Neural cell (in vitro differentiated cells): ENCODE measurements around the gene DNAJB1. TPM values are rescaled to one million over a fixed set of nuclear protein-coding genes. Genes with fewer than 3 reads are reported as not detected.

Source experiments
- H2AFZ ChIP-seq: fragments of 200-600, 300-800 bp; sonication (generic), shearing (Covaris generic); 2 replicates; pipeline ENCODE4 v1.6.0; 2014; ENCODE audit warnings: low read depth, mild to moderate bottlenecking, antibody characterized with exemption, low read length, moderate library complexity
- H3F3A ChIP-seq: fragments of 200-600 bp; shearing (Covaris generic); 2 replicates; pipeline ENCODE4 v1.6.1; 2016; ENCODE audit warnings: mild to moderate bottlenecking, moderate library complexity, mixed read lengths, antibody characterized with exemption, low read length; ENCODE audit not compliant: insufficient read depth, poor library complexity, severe bottlenecking
- H3K27ac ChIP-seq: fragments of 200-600, 300-800 bp; sonication (generic), shearing (Covaris generic); 2 replicates; pipeline ENCODE4 v1.5.1; 2014; ENCODE audit warnings: mild to moderate bottlenecking, low read length, moderate library complexity
- H3K27me3 ChIP-seq: fragments of 300-800, 200-600 bp; sonication (generic), shearing (Covaris generic); 2 replicates; pipeline ENCODE4 v1.6.0; 2014; ENCODE audit warnings: mild to moderate bottlenecking, low read depth, low read length, moderate library complexity; ENCODE audit not compliant: insufficient read depth
- H3K36me3 ChIP-seq: fragments of 300-800, 200-600 bp; sonication (generic), shearing (Covaris generic); 2 replicates; pipeline ENCODE4 v1.5.1; 2014; ENCODE audit warnings: mild to moderate bottlenecking, antibody characterized with exemption, low read length, moderate library complexity; ENCODE audit not compliant: insufficient read depth
- H3K4me2 ChIP-seq: fragments of 300-800, 200-600 bp; sonication (generic), shearing (Covaris generic); 2 replicates; pipeline ENCODE4 v1.6.0; 2014; ENCODE audit warnings: mild to moderate bottlenecking, low read length
- H3K4me3 ChIP-seq: fragments of 300-800, 200-600 bp; sonication (generic), shearing (Covaris generic); 2 replicates; pipeline ENCODE4 v1.5.1; 2014; ENCODE audit warnings: mild to moderate bottlenecking, low read length, moderate library complexity
- H3K79me2 ChIP-seq: fragments of 200-600 bp; shearing (Covaris generic); replicated peaks from 2 replicates; pipeline ENCODE4 v1.6.0; 2014; ENCODE audit warnings: mild to moderate bottlenecking, low read length, moderate library complexity; ENCODE audit not compliant: insufficient read depth
- H3K9ac ChIP-seq: fragments of 300-800, 200-600 bp; sonication (generic), shearing (Covaris generic); 2 replicates; pipeline ENCODE4 v1.6.1; 2016; ENCODE audit warnings: mild to moderate bottlenecking, low read length, mixed read lengths
- H3K9me2 ChIP-seq: fragments of 200-600 bp; shearing (Covaris generic); 2 replicates; pipeline ENCODE4 v1.6.1; 2016; ENCODE audit warnings: mild to moderate bottlenecking, low read length, mixed read lengths; ENCODE audit not compliant: insufficient read depth
- H3K9me3 ChIP-seq: fragments of 200-600, 300-800 bp; sonication (generic), shearing (Covaris generic); 2 replicates; pipeline ENCODE4 v1.6.1; 2016; ENCODE audit warnings: mild to moderate bottlenecking, mixed run types, low read length, moderate library complexity, mixed read lengths
- H4K20me1 ChIP-seq: fragments of 200-600 bp; shearing (Covaris generic); 2 replicates; pipeline ENCODE4 v1.6.1; 2016; ENCODE audit warnings: mild to moderate bottlenecking, mixed run types; ENCODE audit not compliant: insufficient read depth
- CTCF ChIP-seq: fragments of 450-650 bp; IDR thresholded peaks from 2 replicates; pipeline ENCODE4 v1.5.1; 2014; ENCODE audit warnings: antibody characterized with exemption, mild to moderate bottlenecking, moderate library complexity; ENCODE audit not compliant: poor library complexity, severe bottlenecking
- EP300 ChIP-seq: fragments of 450-650 bp; conservative IDR thresholded peaks from 2 replicates; pipeline ENCODE4 v1.6.1; 2014; ENCODE audit warnings: antibody characterized with exemption, mild to moderate bottlenecking, moderate library complexity; ENCODE audit not compliant: poor library complexity, severe bottlenecking
- EZH2 ChIP-seq: fragments of 200-600, 300-800 bp; shearing (Covaris generic), sonication (generic); IDR thresholded peaks from 2 replicates; pipeline ENCODE4 v1.6.1; 2014; ENCODE audit warnings: antibody characterized with exemption, low read length, borderline replicate concordance, mild to moderate bottlenecking; ENCODE audit not compliant: insufficient read depth, poor library complexity, severe bottlenecking
- MXI1 ChIP-seq: fragments of 450-650 bp; conservative IDR thresholded peaks from 2 replicates; pipeline ENCODE4 v1.6.1; 2014; ENCODE audit warnings: antibody characterized with exemption, mild to moderate bottlenecking; ENCODE audit not compliant: poor library complexity, severe bottlenecking
- POLR2AphosphoS5 ChIP-seq: IDR thresholded peaks from 2 replicates; pipeline ENCODE4 v1.6.1; 2012
- RAD21 ChIP-seq: fragments of 450-650 bp; conservative IDR thresholded peaks from 2 replicates; pipeline ENCODE4 v1.6.1; 2014; ENCODE audit warnings: antibody characterized with exemption, mild to moderate bottlenecking, moderate library complexity
- REST ChIP-seq: IDR thresholded peaks from 2 replicates; pipeline ENCODE4 v1.6.1; 2012; ENCODE audit warnings: borderline replicate concordance
- SMC3 ChIP-seq: fragments of 450-650 bp; conservative IDR thresholded peaks from 2 replicates; pipeline ENCODE4 v1.6.1; 2014; ENCODE audit warnings: antibody characterized with exemption, mild to moderate bottlenecking, moderate library complexity; ENCODE audit not compliant: poor library complexity
- TAF1 ChIP-seq: IDR thresholded peaks from 2 replicates; pipeline ENCODE4 v1.6.1; 2012; ENCODE audit warnings: low read depth
- polyA plus RNA-seq: library from polyadenylated mRNA; depleted of rRNA; stranded (reverse); fragments of >200 nt; gene quantifications from 2 replicates; pipeline ENCODE4 v1.2.3, GENCODE V29; 2014

Gene DNAJB1
- polyA plus RNA-seq, 1 donor from 2014 or later = 64.6 TPM

- no peak for TF ChIP-seq EZH2
- no peaks in the 10 kb centered on the region for H3K27me3 ChIP-seq
- H2AFZ ChIP-seq = peak overlapping the region; percentile 4
- no peaks in the 10 kb centered on the region for H3K9me3 ChIP-seq
- no peak overlapping the region for H3K4me3 ChIP-seq
- no peaks in the 10 kb centered on the region for H3K9me2 ChIP-seq
- no peak overlapping the region for H3K4me2 ChIP-seq
- peak overlapping the region; percentile 52 for H3K9ac ChIP-seq
- peaks cover 16% of the 10 kb centered on the region for H3K79me2 ChIP-seq
- H3F3A ChIP-seq = no peaks in the 10 kb centered on the region
- H4K20me1 ChIP-seq = no peaks in the 10 kb centered on the region
- H3K36me3 ChIP-seq = no peaks in the 10 kb centered on the region
- no peak overlapping the region for H3K27ac ChIP-seq
Measured at GRCh38 chr19:14497228-14497921, 20.8 kb downstream of the DNAJB1 start.

GRCh38 chr19:14496834-14497227 lies 21.4 kb downstream of the DNAJB1 start:
- H3K27me3 ChIP-seq = no peaks in the 10 kb centered on the region
- H2AFZ ChIP-seq = peak overlapping the region; percentile 34
- H3K9me3 ChIP-seq = no peaks in the 10 kb centered on the region
- peak overlapping the region; percentile 95 for H3K4me3 ChIP-seq
- no peak overlapping the region for H3K4me2 ChIP-seq
- H4K20me1 ChIP-seq = no peaks in the 10 kb centered on the region
- H3K9ac ChIP-seq = peak overlapping the region; percentile 52
- TF ChIP-seq RAD21 = no peak
- TF ChIP-seq EZH2 = no peak
- no peak for TF ChIP-seq MXI1
- TF ChIP-seq CTCF = no peak
- no peak for TF ChIP-seq TAF1
- TF ChIP-seq EP300 = no peak
- TF ChIP-seq POLR2AphosphoS5 = no peak
- no peaks in the 10 kb centered on the region for H3K9me2 ChIP-seq
- H3K36me3 ChIP-seq = no peaks in the 10 kb centered on the region
- H3K79me2 ChIP-seq = peaks cover 16% of the 10 kb centered on the region
- H3F3A ChIP-seq = no peaks in the 10 kb centered on the region
- H3K27ac ChIP-seq = peak overlapping the region; percentile 52

GRCh38 chr19:14496029-14496833 lies 22.0 kb downstream of the DNAJB1 start, which contains the start of gene GIPC1:
GIPC1 (minus strand) TSS chr19:14496127; CDS start chr19:14482976, 13,151 bp downstream.
- Histone ChIP-seq H3F3A (no peaks in the 10 kb centered on the region), H3K9me3 (no peaks in the 10 kb centered on the region), H3K9me2 (no peaks in the 10 kb centered on the region), H3K4me3 (peak within 1 kb of the TSS; percentile 95), H3K27ac (peak within 1 kb of the TSS; percentile 52), H2AFZ (peak within 1 kb of the TSS; percentile 56), H3K79me2 (peaks cover 16% of the 10 kb centered on the region), H4K20me1 (no peaks in the 10 kb centered on the region), H3K27me3 (no peaks in the 10 kb centered on the region), H3K36me3 (no peaks in the 10 kb centered on the region), H3K4me2 (peak within 1 kb of the TSS; percentile 59), H3K9ac (peak within 1 kb of the TSS; percentile 75)
- TF ChIP-seq CTCF (no peak), MXI1 (peak; percentile 62), RAD21 (no peak), EZH2 (no peak), REST (peak; percentile 58), SMC3 (peak; percentile 32), POLR2AphosphoS5 (peak; percentile 54), TAF1 (no peak), EP300 (peak; percentile 73)
